HG03354 (cell line): Measurements from ENCODE around the gene DNAH5.

Source experiments
- ATAC-seq: cut with Tn5 transposase; IDR thresholded peaks from one replicate; pipeline ENCODE4 v1.9.1; 2021; ENCODE audit warnings: mild to moderate bottlenecking; ENCODE audit not compliant: unreplicated experiment, poor library complexity, severe bottlenecking

Gene DNAH5

DNA sequence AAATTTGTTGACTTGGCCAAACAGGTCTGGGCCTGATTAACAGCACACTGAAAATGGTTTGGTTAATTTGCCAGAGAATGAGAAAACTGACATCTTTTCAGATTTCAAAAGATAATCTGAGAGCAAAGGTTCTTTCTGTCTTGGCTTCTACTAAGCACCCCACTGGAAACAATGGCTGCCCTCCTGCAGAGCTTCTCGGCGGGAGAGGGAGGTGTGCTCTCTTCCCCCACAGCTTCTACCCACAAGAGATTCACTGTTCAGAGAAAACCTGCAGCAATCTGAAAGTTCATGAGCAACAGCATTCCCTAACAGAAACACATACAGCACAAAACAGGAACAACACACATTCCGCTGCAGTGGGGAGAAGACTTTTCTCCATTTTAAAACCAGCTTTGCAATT lies 3.0 kb downstream of the DNAH5 start:
- no peak for ATAC-seq

DNA sequence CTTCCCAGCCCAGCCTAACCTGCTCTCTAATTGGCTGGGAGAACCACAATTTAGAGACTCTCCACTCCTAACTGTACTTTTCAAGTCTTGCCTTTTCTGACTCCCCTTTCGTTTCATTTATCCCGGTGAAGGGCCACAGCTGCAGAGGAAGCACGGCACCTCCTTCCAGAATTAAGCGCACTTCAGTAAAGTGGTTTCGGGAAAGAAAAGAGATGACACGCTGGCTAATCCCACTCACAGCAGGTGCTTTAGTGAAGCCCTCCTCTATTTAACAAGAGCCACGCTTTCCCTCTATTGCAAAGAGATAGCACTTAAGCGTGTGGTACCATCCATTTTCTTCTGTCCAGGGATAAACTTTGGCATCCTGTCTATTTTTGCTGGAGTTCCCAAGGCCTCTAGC lies 4.8 kb downstream of the DNAH5 start:
- no peak for ATAC-seq

DNA sequence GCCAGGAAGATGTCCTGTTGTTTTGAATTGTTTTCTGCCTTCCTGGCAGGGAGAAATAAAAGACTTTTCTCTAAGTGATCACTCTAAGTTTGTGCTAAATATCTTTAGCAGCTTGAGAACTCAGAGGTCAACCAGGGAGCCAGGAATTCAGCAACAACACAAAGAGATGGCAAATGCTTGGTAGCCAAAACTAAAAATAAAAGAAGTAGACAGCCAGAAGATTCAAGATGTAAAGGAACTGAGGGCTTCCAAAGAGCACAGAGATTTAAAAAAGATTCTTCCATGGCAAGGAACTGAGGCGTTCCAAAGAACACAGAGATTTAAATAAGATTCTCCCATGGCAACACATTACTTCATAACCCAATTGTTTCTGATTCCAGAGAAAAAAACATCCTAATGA lies 9.6 kb downstream of the DNAH5 start:
- ATAC-seq = no peak

GRCh38 chr5:13934125-13934524 lies 10.4 kb downstream of the DNAH5 start:
- ATAC-seq = no peak

GRCh38 chr5:13932561-13932960 lies 11.9 kb downstream of the DNAH5 start:
- ATAC-seq = no peak

GRCh38 chr5:13932011-13932410 lies 12.5 kb downstream of the DNAH5 start:
- no peak for ATAC-seq

- ATAC-seq = no peak
These were observed 13.8 kb downstream of the DNAH5 start for GRCh38 chr5:13930541-13931171.

DNA sequence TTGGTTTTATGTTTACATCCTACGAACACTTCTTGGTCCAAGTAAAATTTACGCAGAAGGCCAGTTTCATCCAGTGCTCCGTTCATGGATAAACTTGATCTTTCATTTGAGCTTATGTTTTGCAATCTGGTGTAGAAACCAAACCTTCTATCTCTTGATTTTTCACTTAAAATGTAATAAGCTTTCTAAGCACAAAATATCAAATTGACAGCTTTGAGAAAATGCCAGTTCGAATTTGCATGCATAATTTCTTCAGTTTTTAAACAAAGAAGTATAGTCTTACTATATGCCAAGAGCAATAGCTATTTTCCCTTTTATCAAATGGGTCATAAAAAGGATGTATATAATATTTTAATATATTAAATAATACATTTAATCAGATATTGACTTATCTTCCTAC lies 17.8 kb downstream of the DNAH5 start:
- no peak for ATAC-seq

DNA sequence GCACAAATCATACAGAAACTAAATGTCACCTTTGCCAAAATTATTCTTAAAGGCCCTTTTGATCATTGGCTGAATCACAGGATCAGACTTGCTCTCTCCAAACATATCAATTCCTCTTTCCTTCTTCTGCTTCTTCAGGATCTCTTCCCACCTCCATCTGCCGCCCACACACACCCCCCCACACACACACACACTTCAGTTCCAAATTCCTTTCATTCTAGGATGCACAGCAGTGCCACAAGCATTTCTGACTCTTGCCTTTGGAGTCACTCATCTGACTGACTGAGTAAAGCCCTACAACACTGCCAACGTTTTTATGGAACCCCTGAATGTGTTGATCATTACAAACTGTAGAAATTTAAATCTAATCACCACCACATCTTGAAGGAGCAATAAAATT lies 22.9 kb downstream of the DNAH5 start:
- no peak for ATAC-seq

GRCh38 chr5:13919786-13920185 lies 24.7 kb downstream of the DNAH5 start:
- ATAC-seq = no peak

DNA sequence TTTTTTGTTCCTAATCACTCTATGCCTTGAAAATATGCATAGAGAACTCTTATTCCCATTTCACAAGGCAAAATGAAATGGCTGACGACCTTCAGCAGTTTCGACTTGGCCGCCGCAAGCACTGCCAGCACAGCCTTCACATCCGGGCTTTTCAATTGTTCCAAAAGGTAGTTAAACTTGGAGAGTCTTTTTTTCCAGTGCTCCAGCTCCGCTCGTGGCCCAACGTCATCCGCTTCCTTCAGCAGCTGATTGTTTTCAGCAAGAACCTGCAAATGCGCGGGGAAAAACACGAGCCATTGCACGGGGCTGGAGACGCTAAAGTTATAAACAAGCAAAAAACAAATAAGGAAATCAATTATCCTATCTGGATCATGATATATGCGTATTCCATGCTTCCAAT lies 25.4 kb downstream of the DNAH5 start:
- ATAC-seq = no peak

DNA sequence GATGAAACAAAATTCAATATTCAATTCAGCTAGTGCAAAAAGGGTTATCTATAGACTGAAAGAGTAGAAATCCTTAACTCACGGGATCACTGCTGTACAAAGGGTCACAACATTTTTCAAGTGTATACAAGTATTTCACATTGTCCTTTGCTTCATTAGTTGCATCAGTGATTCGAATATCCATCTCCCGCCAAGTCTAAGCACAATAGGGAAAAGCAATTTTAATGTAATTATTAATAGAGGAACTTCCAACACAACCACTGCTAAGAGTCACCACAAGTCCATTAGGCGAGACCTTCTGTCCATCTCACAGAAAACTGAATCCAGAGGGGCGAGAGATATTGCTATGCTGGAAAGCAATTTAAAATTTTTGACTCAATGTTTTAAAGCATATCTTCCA lies 27.4 kb downstream of the DNAH5 start:
- no peak for ATAC-seq

DNA sequence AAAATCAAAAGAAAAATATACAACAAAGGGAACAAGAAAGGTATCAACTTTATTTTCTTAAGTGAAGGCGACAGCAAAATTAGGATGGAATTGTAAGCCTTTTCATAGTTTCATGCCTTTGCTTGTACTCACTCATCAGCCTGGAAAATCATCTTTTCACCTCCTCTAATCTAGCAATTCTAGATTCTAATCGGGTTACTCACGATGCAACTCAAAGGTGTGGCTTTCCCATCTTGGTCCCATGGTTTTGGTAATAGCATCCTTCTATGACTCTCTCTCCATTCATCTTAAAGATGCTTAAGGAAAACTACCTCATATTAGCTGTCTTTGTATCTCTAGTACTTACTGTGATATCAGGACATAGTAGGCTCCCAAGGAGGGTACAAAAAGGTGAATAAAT lies 30.5 kb downstream of the DNAH5 start:
- ATAC-seq = no peak

- ATAC-seq = no peak
These were observed 33.7 kb downstream of the DNAH5 start for GRCh38 chr5:13910637-13911288.

GRCh38 chr5:13910201-13910600 lies 34.3 kb downstream of the DNAH5 start:
- no peak for ATAC-seq

DNA sequence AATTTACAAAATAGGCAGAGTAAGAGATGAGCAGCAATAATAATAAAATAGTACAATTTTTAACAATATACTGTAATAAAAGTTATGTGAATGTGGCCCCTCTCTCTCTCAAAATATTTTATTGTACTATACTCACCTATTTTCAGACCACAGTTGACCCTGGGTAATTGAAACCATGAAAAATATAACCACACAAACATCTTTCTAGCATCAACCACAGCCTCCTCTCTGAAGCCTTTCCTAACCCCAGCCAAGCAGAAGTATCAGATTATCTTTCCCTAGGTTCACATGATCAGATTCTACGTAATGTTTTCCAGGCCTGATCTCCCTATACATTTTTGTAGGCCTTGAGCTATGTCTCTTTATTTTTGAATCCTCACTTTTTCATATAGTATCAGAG lies 35.2 kb downstream of the DNAH5 start:
- no peak for ATAC-seq

GRCh38 chr5:13898569-13898968 lies 45.9 kb downstream of the DNAH5 start:
- ATAC-seq = no peak

DNA sequence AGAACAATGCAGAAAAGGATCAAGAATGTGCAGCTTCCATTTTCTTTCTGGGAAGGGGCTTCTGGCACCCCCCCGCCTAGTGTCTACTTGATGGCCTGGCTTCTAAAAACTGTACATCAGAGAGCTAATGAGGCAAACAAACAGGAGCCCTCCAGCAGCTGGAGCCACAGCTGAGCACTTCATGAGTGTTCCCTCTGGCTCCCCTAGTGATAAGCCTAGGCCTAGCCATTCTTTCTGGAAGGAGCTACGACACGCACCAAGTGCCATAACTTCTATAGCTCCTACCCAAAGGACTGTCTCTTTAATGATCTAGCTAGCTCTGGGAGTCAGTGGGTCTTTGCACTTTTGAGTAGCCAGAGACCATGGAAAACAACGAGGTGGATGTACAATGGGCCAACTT lies 66.1 kb downstream of the DNAH5 start:
- ATAC-seq = no peak

- no peak for ATAC-seq
These were observed 77.7 kb downstream of the DNAH5 start for GRCh38 chr5:13866792-13867191.

GRCh38 chr5:13865312-13865711 lies 79.2 kb downstream of the DNAH5 start:
- no peak for ATAC-seq

- no peak for ATAC-seq
These were observed 84.3 kb downstream of the DNAH5 start for GRCh38 chr5:13860146-13860545.
